HepG2 (cell line): ENCODE results near the gene TLR9. TPM values are rescaled to one million over a fixed set of nuclear protein-coding genes. Genes with fewer than 3 reads are reported as not detected.

Source experiments
- CSRNP2 ChIP-seq: sonication (generic); formaldehyde crosslinking; conservative IDR thresholded peaks from 2 replicates; pipeline ENCODE4 v1.8.0; 2022; ENCODE audit warnings: low read depth, missing genetic modification reagents
- FOXP4 ChIP-seq: sonication (generic); formaldehyde crosslinking; IDR thresholded peaks from 2 replicates; pipeline ENCODE4 v1.4.0; 2020; ENCODE audit warnings: missing genetic modification reagents
- HNF1B ChIP-seq: sonication (generic); formaldehyde crosslinking; IDR thresholded peaks from 2 replicates; pipeline ENCODE4 v1.5.1; 2020; ENCODE audit warnings: mild to moderate bottlenecking, moderate library complexity, missing genetic modification reagents
- HOXA3 ChIP-seq: sonication (generic); formaldehyde crosslinking; IDR thresholded peaks from 2 replicates; pipeline ENCODE4 v1.5.0; 2020; ENCODE audit warnings: missing genetic modification reagents
- NR0B2 ChIP-seq: sonication (generic); formaldehyde crosslinking; IDR thresholded peaks from 2 replicates; pipeline ENCODE4 v1.4.0; 2020; ENCODE audit warnings: mild to moderate bottlenecking, missing genetic modification reagents
- NR2C2 ChIP-seq: sonication (generic); formaldehyde crosslinking; IDR thresholded peaks from 2 replicates; pipeline ENCODE4 v1.4.0; 2020; ENCODE audit warnings: missing genetic modification reagents, mild to moderate bottlenecking, moderate library complexity, borderline replicate concordance
- PATZ1 ChIP-seq: sonication (generic); formaldehyde crosslinking; IDR thresholded peaks from 2 replicates; pipeline ENCODE4 v1.4.0; 2020; ENCODE audit warnings: missing genetic modification reagents
- PCBP2 ChIP-seq: fragments of 200-400 bp; formaldehyde crosslinking; optimal IDR thresholded peaks from 2 replicates; pipeline ENCODE3; 2018; ENCODE audit warnings: low read length, low read depth; ENCODE audit not compliant: poor library complexity, severe bottlenecking
- PRDM15 ChIP-seq: sonication (generic); formaldehyde crosslinking; IDR thresholded peaks from 2 replicates; pipeline ENCODE4 v1.4.0; 2020; ENCODE audit warnings: missing genetic modification reagents
- TFE3 ChIP-seq: IDR thresholded peaks from 2 replicates; pipeline ENCODE4 v1.6.1; 2016
- ZFX ChIP-seq: sonication (generic); formaldehyde crosslinking; IDR thresholded peaks from 2 replicates; pipeline ENCODE4 v1.4.0; 2020; ENCODE audit warnings: mild to moderate bottlenecking, low read depth, missing genetic modification reagents, moderate library complexity
- ZMYM4 ChIP-seq: sonication (generic); formaldehyde crosslinking; IDR thresholded peaks from 2 replicates; pipeline ENCODE4 v1.8.1; 2023; ENCODE audit warnings: mild to moderate bottlenecking, missing genetic modification reagents
- ZNF121 ChIP-seq: sonication (generic); formaldehyde crosslinking; IDR thresholded peaks from 2 replicates; pipeline ENCODE4 v1.5.0; 2020; ENCODE audit warnings: mild to moderate bottlenecking, missing genetic modification reagents
- ZNF292 ChIP-seq: sonication (generic); formaldehyde crosslinking; IDR thresholded peaks from 2 replicates; pipeline ENCODE4 v1.8.1; 2022; ENCODE audit warnings: mild to moderate bottlenecking, low read depth, missing genetic modification reagents, borderline replicate concordance
- ZNF329 ChIP-seq: sonication (generic); formaldehyde crosslinking; IDR thresholded peaks from 2 replicates; pipeline ENCODE4 v1.9.0; 2021; ENCODE audit warnings: low read depth, mild to moderate bottlenecking, missing genetic modification reagents
- polyA plus RNA-seq, 8 experiments: library from polyadenylated mRNA; depleted of rRNA in 3 of 8; stranded (reverse) in 7 of 8; unstranded in 1 of 8; fragments of >200 nt; fragmentation: Illumina TruSeq in 4 of 8; extraction: Trizol in 4 of 8; gene quantifications; 2 replicates each; pipeline versions ENCODE4 v1.2.1 to v1.2.3, GENCODE V29; 2011 to 2016; ENCODE audit warnings: low read depth in 4 of 8, missing spikeins in 1 of 8, mixed read lengths in 1 of 8; ENCODE audit not compliant: insufficient read depth in 1 of 8
- total RNA-seq, 5 experiments: library from RNA; depleted of rRNA; stranded (reverse); fragments of >200 nt; fragmentation: Illumina TruSeq; extraction: Trizol; gene quantifications; 2 replicates each; pipeline ENCODE4 v1.2.3, GENCODE V29; 2016; ENCODE audit warnings: low read depth in 1 of 5

TLR9 gene
- total and polyA plus RNA-seq, 2 of the 13 experiments (the other 11 are each of a cell fraction or from before 2014, with no cell fraction given) = not detected

- TF ChIP-seq CSRNP2 (no peak), HNF1B (0 out of 2 replicates have a peak, but pooled peaks have one; percentile 28), ZFX (CRISPR knock-in tag) (peak; percentile 52), TFE3 (no peak), PCBP2 (no peak), FOXP4 (peak; percentile 17; the same call in 1 of the 2 replicates), ZNF292 (CRISPR knock-in tag) (no peak), PRDM15 (CRISPR knock-in tag) (peak; percentile 50; the same call in 1 of the 2 replicates), HOXA3 (peak; percentile 57; the same call in 1 of the 2 replicates), NR2C2 (peak; percentile 58; the same call in 1 of the 2 replicates), PATZ1 (CRISPR knock-in tag) (peak; percentile 87; the same call in 1 of the 2 replicates), NR0B2 (CRISPR knock-in tag) (no peak), ZNF329 (CRISPR knock-in tag) (no peak), ZMYM4 (CRISPR knock-in tag) (0 out of 2 replicates have a peak, but pooled peaks have one; percentile 12), ZNF121 (CRISPR knock-in tag) (no peak)
Measured at GRCh38 chr3:52236424-52236886, 11.0 kb upstream of the TLR9 start (continued).
